ENCODE results near the gene LAMTOR3.

Gene LAMTOR3

DNA sequence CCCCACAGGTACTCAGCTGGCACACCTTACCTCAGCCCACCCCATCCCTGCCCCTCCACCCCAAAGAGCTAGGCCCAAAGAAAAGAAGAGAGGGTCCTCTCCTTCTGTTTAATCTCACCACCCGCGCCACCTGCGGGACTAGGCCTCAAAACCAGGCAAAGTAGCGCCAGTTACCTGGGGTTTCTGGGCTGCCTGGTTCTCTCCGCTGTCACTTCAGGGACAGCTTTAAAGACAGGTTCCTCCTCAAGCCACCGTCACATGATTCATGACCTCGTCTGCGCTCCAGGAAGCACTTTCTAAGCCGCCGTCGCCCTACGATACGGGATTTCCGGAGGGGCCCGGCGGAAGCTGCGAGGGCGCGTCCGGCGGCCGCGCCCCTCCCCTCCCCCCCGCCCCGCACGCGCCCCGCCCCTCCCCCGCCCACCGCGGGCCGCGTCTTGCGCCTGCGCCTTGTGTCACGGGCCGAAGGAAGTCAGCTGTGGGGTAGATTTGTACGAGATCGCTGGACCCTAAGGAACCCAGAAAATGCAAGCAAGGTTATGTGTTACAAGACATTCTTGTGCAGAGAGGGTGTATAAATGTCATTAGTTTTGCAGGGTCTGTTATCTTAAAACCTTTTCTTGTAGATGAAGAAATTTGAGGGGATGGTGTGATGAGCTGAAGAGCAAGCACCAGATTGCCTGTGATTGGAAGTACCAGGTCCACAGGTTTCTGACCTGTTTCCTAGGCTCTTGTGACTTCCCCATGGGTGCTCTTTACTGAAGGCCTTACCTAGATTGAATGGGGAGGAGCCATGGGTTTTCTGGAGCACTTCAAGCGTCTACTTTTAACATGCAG, at the start of gene LAMTOR3:
Gene LAMTOR3 (minus strand): TSS at position 267 of the 837 bp plus-strand sequence. CDS start 464 bp downstream, outside the sequence.
- no peak for TF ChIP-seq GATA3 (IDR thresholded peaks at IDR 0.05; ENCODE audit: low read depth, low read length)
- TF ChIP-seq GATA2 (IDR thresholded peaks at IDR 0.05; ENCODE audit: low read depth, low read length), result no peak

- TF ChIP-seq GATA3 (IDR thresholded peaks at IDR 0.05; ENCODE audit: low read depth, low read length) (no peak), GATA2 (IDR thresholded peaks at IDR 0.05; ENCODE audit: low read depth, low read length) (no peak)
Measured at GRCh38 chr4:99938243-99938753, 44.1 kb upstream of the LAMTOR3 start.

- TF ChIP-seq GATA3 (IDR thresholded peaks at IDR 0.05; ENCODE audit: low read depth, low read length) (no peak), GATA2 (IDR thresholded peaks at IDR 0.05; ENCODE audit: low read depth, low read length) (no peak)
Measured at GRCh38 chr4:99934891-99935290, 40.7 kb upstream of the LAMTOR3 start.

- no peak for TF ChIP-seq GATA3 (IDR thresholded peaks at IDR 0.05; ENCODE audit: low read depth, low read length)
- TF ChIP-seq GATA2 (IDR thresholded peaks at IDR 0.05; ENCODE audit: low read depth, low read length), result no peak
Measured at GRCh38 chr4:99927566-99927965, 33.3 kb upstream of the LAMTOR3 start.

DNA sequence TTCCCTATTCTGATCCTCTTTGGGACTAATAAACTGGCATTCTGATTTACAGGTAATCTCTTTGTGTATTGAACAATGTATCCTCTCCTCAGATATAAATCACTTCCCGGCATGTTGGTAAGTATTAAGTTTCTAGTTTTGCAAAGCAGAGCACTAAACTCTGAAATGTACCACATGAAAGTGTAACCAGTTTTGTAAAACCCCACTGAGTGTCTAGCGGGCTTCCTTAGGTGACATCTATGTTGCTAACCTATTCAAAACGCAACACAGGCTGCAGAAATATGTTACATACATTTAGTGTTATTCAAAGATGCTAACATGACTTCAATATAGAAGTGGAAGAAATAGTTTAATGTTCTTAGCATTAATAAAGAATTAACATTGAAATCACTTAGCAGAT, 26.9 kb upstream of the LAMTOR3 start:
- TF ChIP-seq GATA2 (IDR thresholded peaks at IDR 0.05; ENCODE audit: low read depth, low read length), result no peak
- TF ChIP-seq GATA3 (IDR thresholded peaks at IDR 0.05; ENCODE audit: low read depth, low read length), result no peak

DNA sequence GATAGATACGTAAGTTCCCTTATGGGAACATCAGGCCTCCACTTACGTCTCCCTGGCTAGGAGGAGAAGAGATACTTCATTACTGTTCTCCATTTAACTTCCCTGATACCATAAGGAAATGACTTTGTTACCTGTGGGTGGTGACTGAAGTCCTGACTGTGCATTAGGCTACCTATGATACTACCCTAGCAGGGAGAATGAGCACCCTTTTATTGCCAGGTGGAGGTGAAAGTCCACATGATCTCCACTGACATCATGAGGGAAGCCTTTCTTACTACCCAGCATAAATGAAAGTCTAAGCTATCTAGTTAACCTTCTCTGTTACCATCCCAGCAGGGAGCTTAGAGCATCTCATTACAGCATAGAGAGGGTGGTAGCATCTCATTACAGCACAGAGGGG, 24.4 kb upstream of the LAMTOR3 start:
- TF ChIP-seq GATA3 (IDR thresholded peaks at IDR 0.05; ENCODE audit: low read depth, low read length) (no peak), GATA2 (IDR thresholded peaks at IDR 0.05; ENCODE audit: low read depth, low read length) (no peak)

DNA sequence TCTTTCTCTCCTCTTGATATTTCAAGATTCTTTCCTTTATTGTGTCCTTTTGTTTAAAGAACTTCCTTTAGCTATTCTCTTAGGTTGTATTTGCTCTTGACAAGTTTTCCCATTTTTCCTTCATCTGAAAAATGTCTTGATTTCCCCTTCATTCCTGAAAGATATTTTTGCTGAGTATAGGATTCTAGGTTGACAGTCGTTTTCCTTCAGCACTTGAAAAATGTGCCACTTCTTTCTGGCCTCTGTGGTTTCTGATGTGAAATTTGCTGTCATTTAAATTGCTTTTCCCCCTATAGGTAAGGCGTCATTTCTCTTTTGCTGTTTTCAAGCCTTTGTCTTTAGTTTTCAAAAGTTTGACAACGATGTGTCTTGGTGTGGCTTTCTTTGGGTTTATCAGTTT, 23.3 kb upstream of the LAMTOR3 start:
- TF ChIP-seq GATA3 (IDR thresholded peaks at IDR 0.05; ENCODE audit: low read depth, low read length) (no peak), GATA2 (IDR thresholded peaks at IDR 0.05; ENCODE audit: low read depth, low read length) (no peak)

DNA sequence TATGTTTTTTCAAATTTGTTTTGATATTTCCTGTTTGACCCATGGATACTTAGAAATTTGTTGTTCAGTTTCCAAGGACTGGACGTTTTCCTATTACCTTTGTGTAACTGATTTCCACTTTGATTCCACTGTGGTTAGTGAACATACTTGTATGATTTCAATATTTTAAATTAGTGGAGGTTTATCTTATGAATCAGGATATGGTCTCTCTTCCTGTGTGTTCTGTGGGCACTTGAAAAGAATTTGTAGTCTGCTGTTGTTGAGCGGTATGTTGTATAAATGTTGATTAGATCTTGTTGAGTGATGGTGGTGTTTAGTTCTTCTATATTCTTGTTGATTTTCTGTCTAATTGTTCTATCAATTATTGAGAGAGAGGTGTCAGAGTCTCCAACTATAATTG, 21.2 kb upstream of the LAMTOR3 start:
- TF ChIP-seq GATA2 (IDR thresholded peaks at IDR 0.05; ENCODE audit: low read depth, low read length) (no peak), GATA3 (IDR thresholded peaks at IDR 0.05; ENCODE audit: low read depth, low read length) (no peak)

DNA sequence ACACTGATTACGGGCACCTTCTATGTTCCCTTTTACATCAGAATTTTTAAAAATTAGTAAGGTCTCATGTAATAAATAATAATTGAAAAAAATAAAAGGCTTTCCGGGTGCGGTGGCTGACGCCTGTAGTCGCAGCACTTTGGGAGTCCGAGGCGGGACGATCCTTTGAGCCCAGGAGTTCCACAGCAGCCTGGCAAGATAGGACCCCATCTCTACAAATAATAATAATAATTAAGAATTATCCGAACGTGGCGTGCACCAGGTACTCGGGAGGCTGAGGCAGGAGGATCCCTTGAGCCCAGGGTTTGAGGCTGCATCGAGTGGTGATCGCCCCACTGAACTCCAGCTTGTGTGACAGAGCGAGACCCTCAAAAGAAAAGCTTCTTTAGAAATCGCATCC, 771 bp upstream of the LAMTOR3 start:
- TF ChIP-seq GATA2 (IDR thresholded peaks at IDR 0.05; ENCODE audit: low read depth, low read length) (no peak), GATA3 (IDR thresholded peaks at IDR 0.05; ENCODE audit: low read depth, low read length) (no peak)

DNA sequence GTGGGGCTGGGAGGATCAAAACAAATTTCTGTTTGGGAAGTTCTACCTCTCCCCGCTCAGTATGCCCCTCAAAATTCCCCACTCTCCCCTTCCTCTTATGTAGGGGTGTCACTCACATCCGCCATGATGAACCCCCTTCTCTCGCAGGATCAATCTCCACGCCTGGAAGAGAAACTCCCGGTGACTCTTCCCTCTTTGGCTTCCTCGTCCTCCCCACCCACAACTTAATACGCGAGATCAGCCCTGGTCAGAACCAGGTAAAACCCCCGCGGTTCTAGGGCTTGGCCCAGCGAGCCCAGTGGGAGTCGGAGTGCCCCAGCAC, 427 bp downstream of the LAMTOR3 start:
- TF ChIP-seq GATA2 (IDR thresholded peaks at IDR 0.05; ENCODE audit: low read depth, low read length) (no peak), GATA3 (IDR thresholded peaks at IDR 0.05; ENCODE audit: low read depth, low read length) (no peak)

- TF ChIP-seq GATA3 (IDR thresholded peaks at IDR 0.05; ENCODE audit: low read depth, low read length) (no peak), GATA2 (IDR thresholded peaks at IDR 0.05; ENCODE audit: low read depth, low read length) (no peak)
Measured at GRCh38 chr4:99893029-99893428, 1.2 kb downstream of the LAMTOR3 start.

GRCh38 chr4:99891351-99891750, 2.9 kb downstream of the LAMTOR3 start:
- TF ChIP-seq GATA3 (IDR thresholded peaks at IDR 0.05; ENCODE audit: low read depth, low read length) (no peak), GATA2 (IDR thresholded peaks at IDR 0.05; ENCODE audit: low read depth, low read length) (no peak)

GRCh38 chr4:99887837-99888236, 6.4 kb downstream of the LAMTOR3 start:
- TF ChIP-seq GATA3 (IDR thresholded peaks at IDR 0.05; ENCODE audit: low read depth, low read length) (no peak), GATA2 (IDR thresholded peaks at IDR 0.05; ENCODE audit: low read depth, low read length) (no peak)

- TF ChIP-seq GATA2 (IDR thresholded peaks at IDR 0.05; ENCODE audit: low read depth, low read length) (no peak), GATA3 (IDR thresholded peaks at IDR 0.05; ENCODE audit: low read depth, low read length) (no peak)
Measured at GRCh38 chr4:99886146-99886545, 8.1 kb downstream of the LAMTOR3 start.

GRCh38 chr4:99885687-99886086, 8.5 kb downstream of the LAMTOR3 start:
- TF ChIP-seq GATA3 (IDR thresholded peaks at IDR 0.05; ENCODE audit: low read depth, low read length), result no peak
- no peak for TF ChIP-seq GATA2 (IDR thresholded peaks at IDR 0.05; ENCODE audit: low read depth, low read length)
